ENCODE measurements around the gene HAUS7.
"Not testable (repeated sequence)": the region's sequence is repeated elsewhere in the genome, so short reads cannot be mapped to it uniquely, and the experiment has no call there.

The HAUS7 gene

GRCh38 chrX:153405426-153405825 is 65.0 kb downstream of the HAUS7 start:
- peak; percentile 3 for DNase-seq

- DNase-seq, result not testable (repeated sequence)
Observed at GRCh38 chrX:153404333-153404732, 66.0 kb downstream of the HAUS7 start.

- DNase-seq, result no peak
Observed at GRCh38 chrX:153401133-153401764, 69.1 kb downstream of the HAUS7 start, which contains the start of gene PNMA6E. TSS of gene PNMA6E (minus strand) at chrX:153401350. CDS start at chrX:153398849, 2,501 bp downstream.

GRCh38 chrX:153400146-153401132 is 69.9 kb downstream of the HAUS7 start:
- DNase-seq, result peak; percentile 91

- no peak for DNase-seq
Observed at GRCh38 chrX:153398275-153398960, 72.0 kb downstream of the HAUS7 start.

Measured in 8988T (cell line).